22Rv1 (cell line): ENCODE results near the gene STPG4.

Experiments used
- H3K27ac ChIP-seq: fragments of 450-650 bp; 2 replicates; pipeline ENCODE4 v1.5.1; 2017
- ZFX ChIP-seq: fragments of 450-650 bp; IDR thresholded peaks from 2 replicates; pipeline ENCODE4 v1.6.1; 2017; ENCODE audit warnings: antibody characterized with exemption, borderline replicate concordance
- TF ChIP-seq, protein P1 (sequence below): fragments of 450-650 bp; IDR thresholded peaks from 2 replicates; pipeline ENCODE4 v1.5.1; 2017; ENCODE audit warnings: mild to moderate bottlenecking

Gene STPG4

GRCh38 chr2:47145466-47145865 lies 9.6 kb downstream of the STPG4 start:
- TF ChIP-seq, protein P1, sequence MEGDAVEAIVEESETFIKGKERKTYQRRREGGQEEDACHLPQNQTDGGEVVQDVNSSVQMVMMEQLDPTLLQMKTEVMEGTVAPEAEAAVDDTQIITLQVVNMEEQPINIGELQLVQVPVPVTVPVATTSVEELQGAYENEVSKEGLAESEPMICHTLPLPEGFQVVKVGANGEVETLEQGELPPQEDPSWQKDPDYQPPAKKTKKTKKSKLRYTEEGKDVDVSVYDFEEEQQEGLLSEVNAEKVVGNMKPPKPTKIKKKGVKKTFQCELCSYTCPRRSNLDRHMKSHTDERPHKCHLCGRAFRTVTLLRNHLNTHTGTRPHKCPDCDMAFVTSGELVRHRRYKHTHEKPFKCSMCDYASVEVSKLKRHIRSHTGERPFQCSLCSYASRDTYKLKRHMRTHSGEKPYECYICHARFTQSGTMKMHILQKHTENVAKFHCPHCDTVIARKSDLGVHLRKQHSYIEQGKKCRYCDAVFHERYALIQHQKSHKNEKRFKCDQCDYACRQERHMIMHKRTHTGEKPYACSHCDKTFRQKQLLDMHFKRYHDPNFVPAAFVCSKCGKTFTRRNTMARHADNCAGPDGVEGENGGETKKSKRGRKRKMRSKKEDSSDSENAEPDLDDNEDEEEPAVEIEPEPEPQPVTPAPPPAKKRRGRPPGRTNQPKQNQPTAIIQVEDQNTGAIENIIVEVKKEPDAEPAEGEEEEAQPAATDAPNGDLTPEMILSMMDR, result no peak
- no peak for TF ChIP-seq ZFX
- H3K27ac ChIP-seq, result no peak overlapping the region

DNA sequence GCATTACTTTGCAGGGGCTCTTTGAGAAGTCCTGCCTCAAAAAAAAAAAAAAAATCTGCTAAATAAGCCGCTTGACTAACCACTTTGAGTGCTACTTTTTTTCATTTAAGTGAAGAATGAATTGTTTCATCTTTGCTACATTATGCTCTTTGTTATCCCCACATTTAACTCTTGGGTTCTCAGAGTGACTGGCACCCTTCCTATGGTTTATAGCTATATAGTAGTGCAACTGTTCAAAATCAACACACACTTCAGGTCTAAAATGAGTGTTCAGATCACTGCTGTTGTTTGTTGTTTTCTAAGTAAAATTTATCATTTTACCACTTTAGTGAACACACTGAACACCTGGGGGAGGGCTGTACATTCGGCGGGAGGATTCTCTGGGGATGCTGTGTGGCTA lies 13.6 kb downstream of the STPG4 start:
- no peak overlapping the region for H3K27ac ChIP-seq
- TF ChIP-seq, protein P1, result no peak
- no peak for TF ChIP-seq ZFX

DNA sequence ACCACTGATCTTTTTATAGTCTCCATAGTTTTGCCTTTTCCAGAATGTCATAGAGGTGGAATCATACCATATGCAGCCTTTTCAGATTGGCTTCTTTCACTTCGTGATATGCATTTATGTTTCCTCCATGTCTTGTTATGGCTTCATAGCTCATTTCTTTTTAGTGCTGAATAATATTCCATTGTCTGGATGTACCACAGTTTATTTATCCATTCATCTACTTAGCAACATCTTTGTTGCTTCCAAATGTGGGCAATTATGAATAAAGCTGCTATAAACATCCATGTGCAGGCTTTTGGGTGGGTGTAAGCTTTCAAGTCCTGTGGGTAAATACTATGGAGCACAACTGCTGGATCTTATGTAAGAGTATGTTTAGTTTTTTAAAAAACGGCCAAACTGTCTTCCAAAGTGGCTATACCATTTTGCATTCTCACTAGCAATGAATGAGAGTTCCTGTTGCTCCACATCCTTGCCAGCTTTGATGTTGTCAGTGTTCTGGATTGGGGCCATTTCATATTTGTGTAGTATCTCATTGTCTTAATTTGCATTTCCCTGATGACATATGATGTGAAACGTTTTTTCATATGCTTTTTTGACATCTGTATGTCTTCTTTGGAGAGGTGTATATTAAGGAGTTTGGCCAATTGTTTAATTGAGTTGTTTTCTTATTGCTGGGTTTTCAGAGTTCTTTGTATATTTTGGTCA lies 20.6 kb downstream of the STPG4 start:
- H3K27ac ChIP-seq, result no peak overlapping the region
- no peak for TF ChIP-seq ZFX
- TF ChIP-seq, protein P1, result no peak

DNA sequence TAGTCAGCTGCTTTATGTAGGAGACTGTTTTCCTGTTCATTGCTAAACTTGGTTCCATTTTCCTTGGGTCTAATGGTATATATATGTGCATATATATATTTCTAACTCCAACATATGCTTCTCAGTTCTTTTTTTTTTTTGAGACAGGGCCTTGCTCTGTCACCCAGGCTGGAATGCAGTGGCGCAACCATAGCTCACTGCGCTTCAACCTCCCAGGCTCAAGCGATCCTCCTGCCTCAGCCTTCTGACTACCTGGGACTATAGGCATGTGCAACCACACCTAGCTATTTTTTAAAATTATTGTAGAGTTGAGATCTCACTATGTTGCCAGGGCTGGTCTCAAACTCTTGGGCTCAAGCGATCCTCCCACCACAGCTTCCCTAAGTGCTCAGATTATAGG lies 22.1 kb downstream of the STPG4 start:
- H3K27ac ChIP-seq, result no peak overlapping the region
- TF ChIP-seq, protein P1, result no peak
- TF ChIP-seq ZFX, result no peak

DNA sequence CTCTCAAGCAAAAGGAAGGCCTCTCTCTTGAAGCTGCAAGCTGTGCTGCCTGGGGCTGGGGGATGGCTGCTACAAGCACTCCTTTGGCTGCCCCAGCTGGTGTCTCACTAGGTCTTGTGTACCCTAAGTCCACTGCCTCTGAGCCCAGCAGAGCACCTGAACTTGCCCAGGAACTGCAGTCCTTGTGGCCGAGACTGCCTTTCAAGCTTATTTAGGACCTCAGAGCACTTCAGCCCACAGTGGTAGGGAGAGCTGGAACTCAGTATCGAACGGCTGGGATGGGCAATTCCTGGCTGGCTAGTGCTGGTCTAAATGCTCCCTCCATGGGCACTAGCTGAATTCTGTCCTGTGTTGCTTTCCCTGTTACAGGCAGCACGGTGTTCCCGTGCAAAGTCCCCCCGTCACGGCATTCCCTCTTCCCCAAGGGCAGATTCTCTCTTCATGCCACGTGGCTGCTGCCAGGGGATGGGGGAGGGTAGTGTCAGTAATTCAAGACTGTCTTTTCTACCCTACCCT lies 25.9 kb downstream of the STPG4 start:
- no peak overlapping the region for H3K27ac ChIP-seq
- TF ChIP-seq ZFX, result no peak
- TF ChIP-seq, protein P1, result no peak

DNA sequence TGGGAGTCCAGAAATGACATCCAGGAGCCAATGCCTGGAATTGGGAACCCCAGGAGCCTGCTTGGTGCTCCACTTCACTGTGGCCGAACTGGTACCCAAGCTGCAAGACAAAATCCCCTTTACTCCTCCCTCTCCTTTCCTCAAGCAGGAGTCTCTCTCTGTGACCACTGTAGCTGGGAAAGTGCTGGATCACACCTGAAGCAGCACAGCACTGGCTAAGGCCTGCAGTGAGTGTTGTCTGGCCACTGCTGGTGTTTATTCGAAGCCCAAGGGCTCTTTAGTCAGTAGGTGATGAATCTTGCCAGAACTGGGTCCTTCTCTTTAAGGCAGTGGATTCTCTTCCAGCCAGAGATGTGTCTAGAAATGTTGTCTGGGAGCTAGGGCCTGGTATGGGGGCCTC lies 26.4 kb downstream of the STPG4 start:
- H3K27ac ChIP-seq, result no peak overlapping the region
- no peak for TF ChIP-seq ZFX
- TF ChIP-seq, protein P1, result no peak

DNA sequence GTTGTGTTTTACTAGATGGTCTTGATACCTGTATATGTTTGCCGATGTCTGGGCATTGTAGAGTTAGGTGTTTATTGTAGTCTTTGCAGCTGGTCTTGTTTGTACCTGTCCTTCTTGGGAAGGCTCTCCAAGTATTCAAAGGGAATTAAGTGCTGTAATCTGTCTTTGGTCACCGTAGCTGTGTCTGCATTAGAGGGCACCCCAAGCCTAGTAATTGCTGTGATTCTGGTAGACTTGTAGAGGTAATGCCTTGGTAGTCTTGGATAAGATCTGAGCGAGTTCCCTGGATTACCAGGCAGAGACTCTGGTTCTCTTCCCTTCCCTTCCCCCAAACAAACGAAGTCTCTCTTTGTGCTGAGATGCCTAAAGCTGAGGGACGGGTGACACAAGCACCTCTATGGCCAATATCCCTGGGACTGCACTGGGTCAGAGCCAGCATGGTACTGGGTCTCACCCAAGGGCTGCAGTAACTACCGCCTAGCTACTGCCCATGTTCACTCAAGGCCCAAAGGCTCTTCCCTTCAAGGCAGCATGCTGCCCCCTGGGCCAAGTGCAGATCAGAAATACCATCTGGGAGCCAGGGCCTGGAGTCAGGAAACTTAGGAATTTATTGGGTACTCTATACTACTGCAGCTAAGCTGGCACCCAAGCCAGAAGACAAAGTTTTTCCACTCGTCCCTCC lies 27.1 kb downstream of the STPG4 start:
- H3K27ac ChIP-seq, result no peak overlapping the region
- TF ChIP-seq, protein P1, result no peak
- TF ChIP-seq ZFX, result no peak
